GM03348 (cell line): Measurements from ENCODE around the gene SACM1L.
"Not testable (repeated sequence)": the region's sequence is repeated elsewhere in the genome, so short reads cannot be mapped to it uniquely, and the experiment has no call there.

Experiments
- DNase-seq: peaks from one replicate; pipeline ENCODE4 v3.0.0; 2012; ENCODE audit warnings: low spot score

Gene SACM1L

DNA sequence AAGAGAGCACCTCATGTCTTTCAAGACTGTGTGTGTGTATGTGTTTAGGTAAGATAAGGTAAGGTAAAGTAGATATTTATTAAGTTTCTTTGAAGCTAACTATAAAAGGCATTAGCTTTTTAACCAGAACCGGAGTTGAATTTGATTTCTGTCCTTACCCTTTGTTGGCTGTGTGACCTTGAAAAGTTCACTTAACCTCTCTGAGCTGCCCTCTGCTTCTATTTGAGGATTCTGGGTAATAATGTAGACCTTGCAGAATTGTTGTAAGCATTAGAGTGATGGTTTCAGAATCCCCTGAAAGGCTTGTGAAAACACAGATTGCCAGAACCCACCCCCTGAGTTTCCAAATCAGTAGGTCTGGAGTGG lies 21.6 kb upstream of the SACM1L start:
- DNase-seq = no peak

DNA sequence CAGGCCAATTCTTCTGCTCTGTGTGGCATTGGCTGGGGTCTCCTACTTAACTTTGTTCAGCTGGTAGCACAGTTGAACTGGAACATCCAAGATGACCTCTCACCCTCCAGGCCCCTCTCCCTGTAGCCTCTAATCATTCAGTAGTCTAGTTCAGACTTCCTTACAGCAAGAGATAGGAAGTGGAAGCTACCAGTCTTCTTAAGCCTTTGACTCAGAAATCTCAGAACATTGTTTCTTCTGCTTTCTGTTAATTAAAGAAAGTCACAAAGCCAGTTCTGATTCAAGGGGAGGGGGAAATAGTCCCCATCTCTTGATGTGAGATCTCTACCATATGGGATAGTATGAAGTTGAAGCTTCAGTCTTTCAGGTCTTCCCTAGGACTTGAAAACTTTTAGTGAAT lies 18.8 kb upstream of the SACM1L start:
- DNase-seq = no peak

DNA sequence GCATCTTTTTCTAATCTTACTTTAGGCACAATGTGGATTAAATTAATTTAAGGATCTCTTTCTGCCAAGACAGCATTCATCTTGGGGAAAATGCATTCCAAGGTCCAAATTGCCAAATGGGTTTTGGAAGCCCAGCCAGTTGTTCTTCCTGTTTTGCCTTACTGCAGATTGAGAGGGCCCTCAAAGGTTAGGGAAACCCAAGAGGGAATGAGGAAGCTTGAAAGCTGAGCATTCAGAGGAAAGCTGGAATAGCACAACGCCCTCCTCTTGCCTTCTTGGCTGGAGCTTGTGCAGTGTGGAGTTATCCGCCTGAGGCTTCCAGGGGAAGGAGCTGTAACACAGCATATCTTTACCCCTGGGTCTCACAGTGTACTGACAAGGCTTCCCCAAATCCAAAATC lies 18.2 kb upstream of the SACM1L start:
- DNase-seq = peak; percentile 81

DNA sequence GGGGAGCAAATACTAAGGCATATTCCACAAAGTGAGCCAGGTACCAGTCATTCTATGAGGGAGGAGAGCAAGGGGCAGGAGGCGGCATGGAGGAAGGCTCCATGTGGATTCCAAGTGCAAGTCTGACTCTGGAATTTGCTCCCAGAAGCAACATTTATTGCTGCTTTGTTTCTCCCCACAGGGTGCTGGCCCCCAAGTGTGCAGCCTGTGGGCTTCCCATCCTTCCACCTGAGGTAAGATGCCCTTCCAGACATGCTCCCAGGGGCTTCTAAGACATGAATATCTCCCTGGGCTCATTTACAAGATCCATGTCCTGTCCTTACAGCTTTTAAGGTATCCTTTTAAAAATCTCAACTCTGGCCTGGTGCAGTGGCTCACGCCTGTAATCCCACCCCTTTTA lies 15.9 kb upstream of the SACM1L start:
- no peak for DNase-seq

DNA sequence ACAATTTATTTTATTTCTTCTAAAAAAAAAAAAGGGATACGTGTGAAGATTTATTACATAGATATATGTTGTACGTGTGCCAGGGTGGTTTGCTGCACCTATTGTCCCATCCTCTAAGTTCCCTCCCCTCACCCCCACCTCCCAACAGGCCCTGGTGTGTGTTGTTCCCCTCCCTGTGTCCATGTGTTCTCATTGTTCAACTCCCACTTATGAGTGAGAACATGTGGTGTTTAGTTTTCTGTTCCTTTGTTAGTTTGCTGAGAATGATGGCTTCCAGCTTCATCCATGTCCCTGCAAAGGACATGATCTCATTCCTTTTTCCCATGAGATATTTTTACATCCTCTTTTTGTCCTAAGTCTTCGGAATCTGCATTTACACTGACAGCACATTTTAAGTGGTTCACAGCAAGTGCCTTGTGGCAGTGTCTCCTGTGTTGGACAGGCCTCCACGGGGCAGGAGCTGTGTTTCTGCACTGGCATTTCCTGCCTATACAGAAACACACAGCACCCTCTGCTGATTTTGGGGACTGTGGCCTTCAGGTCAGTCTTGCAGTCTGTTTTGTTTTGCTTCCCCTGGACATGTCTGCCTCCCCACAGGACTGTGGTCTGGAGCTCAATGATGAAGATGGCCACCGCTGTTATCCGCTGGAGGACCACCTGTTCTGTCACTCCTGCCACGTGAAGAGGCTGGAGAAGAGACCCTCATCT lies 12.7 kb upstream of the SACM1L start:
- DNase-seq = no peak

DNA sequence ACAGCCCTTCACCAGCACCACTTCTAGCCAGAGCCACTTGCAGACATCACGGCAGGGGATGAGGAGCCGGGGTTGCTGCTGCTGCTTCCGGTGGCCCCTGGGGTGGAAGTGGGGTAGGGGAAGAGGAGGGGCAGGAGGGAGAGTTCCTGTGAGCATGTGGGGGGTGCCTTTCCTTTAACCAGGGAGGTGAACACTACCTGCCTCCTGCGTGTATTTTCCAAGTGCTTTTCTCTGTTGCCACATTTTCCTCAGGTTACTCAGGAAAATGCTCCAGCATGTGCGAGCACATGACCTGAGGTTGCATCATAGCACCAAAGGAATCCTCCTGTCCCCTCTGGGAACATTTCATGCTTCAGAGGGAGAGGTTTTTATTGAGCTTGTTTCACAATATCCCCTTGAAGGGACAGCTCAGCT lies 12.2 kb upstream of the SACM1L start:
- DNase-seq = peak; percentile 71

DNA sequence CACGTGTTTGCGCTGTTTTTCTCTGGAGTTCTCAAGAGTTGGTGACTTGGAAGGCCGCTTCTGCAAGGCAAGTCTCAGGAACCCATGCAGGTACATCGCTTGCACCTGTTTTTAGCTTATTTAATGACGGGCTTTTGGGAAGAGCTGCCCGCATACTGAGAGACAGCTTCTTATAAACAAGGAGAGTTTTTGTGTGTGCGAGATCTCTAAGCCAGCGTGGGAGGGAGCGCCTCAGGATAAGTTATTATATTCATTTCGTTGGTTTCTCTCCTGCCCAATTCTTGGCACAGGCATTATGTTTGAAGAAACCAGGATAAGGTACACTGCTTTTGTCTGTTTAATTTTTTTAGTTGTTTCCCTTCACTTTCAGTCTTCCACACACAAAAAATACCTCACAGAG lies 11.4 kb upstream of the SACM1L start:
- no peak for DNase-seq

DNA sequence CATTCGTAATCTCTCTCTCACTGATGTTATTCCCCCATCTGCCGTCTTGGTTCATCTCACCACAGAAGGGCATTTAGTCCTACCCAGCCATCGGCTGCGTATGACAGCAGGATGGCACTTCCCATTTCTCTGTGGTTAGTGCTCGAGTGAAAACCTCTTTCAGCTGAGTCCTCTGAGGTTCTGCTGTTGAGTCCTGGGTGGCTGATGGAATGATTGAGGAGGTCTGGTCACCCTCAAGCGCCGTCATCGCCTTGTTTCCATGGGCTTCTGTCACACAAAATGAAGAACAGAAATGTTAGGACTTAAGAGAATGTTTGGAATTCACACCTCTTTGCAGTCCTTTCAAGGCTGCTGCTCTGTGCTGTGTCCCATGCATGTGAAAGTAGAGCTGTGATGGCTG lies 9.4 kb upstream of the SACM1L start:
- DNase-seq = no peak

DNA sequence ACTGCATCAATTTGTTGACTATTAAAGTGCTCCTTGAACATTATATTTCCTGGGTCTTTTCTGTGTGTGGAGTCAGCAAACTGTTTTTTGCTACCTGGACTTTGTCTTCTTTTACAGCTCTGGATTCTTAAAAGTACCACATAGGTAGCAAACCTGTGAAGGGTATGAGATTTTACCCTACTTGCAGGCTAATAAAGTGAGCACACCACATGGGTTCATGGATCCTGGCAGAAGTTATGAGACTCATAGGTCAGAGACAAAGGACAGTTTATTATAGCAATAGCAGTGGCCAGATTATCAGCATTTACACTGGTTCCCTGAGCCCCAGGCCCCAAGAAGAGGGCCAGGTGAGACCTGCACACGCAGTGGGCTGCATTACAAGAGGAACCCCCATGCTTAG lies 8.0 kb upstream of the SACM1L start:
- DNase-seq = no peak

DNA sequence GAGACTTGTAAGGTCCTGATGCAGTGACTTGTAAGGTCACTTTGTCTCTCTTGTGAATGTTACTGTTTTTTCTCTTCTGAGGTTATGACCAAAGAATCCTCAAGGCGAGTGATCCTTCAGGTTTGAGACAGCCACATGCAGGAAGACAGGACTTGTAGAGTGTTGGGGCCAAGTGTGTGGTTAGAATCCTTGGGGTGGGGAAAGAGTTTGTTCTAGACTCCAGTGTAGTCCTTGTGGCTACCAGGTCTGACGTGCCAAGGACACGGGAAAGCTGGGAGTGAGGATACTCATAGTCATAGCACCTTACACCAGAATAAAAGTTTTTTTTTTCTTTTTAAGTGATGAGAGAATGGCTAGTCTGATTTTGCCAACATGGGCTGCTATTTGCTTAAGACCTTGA lies 7.3 kb upstream of the SACM1L start:
- DNase-seq = no peak

DNA sequence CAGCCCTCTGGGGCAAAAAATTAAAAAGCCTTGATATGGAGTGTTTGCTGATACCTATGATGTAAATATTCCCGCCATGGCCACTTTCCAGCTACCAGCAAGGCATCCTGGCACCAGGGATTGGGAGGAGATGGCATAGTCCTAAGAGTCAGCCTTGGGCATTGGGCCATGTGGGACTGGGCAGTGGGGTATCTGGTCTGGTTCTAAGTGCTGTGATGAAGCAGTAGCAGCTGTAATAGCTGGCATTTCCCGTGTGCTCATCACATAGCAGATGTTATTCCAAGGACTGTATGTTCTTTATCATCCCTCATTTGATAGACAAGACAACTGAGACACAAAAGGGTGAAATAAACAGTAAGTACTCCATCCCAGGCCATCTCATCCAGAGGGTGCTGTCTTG lies 6.9 kb upstream of the SACM1L start:
- no peak for DNase-seq

DNA sequence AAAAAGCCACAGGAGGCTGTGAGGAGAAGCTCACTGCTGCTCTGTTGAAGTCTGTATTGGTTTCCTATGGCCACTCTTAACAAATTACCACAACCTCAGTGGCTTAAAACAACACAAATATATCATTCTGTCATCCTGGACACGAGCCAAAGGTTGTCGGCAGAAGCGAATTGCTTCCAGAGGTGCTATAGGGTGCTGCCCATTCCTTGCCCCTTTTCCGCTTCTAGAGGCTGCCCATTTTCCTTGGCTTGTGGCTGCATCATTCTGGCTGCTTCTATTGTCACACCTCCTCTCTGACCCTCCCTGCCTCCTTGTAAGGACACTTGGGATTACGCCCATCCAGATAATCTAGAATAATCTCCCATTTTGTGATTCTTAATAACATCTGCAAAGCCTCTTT lies 6.4 kb upstream of the SACM1L start:
- DNase-seq = no peak

DNA sequence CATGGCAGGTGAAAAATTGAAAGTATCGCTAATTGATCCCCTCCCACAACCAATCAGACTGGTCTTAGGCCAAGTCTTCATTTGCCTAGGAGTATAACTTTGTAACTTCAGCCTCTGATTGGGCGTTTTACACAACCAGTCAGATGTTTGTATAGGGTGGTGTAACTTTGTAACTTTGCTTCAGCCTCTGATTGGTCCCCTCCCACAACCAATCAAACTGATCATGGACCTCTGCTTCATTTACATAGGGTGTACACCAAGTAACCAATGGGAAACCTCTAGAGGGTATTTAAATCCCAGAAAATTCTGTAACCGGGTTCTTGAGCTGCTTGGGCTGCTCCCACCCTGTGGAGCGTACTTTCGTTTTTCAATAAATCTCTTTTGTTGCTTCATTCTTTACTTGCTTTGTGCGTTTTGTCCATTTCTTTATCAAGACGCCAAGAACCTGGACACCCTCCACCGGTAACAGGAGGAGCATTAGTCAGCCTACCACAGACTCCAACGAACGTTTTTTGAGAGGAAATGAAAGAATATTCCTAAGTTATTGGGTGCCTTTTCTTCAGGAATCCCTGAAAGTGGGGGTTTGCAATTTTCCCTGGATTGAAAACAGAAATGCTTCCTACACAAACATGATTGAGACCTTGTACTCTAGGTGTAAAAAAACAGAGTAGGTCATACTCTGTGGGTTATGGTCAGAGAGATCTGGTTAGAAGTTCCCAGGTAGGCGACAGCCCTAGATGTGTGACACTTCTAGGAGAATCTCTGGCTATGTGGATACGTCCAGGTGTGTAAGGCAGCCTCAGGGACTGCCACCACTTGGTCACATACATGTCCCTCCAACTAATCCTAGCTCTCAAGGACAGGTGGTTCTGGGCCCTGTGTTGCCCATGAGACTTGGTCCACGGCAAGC lies 5.5 kb upstream of the SACM1L start:
- DNase-seq = no peak

DNA sequence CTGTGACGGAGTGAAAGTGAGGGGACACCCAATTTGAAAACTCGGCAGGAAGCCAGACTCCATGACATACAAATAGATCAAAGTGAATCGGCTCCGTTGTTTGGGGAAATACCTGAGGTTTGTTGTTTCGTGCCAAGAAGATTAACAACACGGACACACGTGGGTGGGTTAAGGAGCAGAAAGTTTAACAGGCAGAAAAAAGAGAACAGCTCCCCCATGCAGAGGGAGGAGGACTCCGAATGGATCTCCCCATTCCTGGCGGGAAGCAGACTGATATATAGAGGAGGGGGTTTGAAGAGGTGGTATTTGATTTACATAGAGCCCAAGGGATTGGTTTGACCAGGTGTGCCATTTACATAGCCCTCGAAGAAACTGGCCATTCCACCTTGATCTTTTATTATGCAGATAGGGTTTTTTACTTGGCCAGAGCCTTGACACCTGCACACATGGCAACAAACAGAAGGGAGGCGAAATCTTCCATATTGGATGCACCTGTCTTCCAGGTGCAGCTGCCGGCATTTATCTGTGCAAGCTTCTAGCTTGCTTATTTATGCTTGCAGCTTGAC lies 4.8 kb upstream of the SACM1L start:
- DNase-seq = no peak

DNA sequence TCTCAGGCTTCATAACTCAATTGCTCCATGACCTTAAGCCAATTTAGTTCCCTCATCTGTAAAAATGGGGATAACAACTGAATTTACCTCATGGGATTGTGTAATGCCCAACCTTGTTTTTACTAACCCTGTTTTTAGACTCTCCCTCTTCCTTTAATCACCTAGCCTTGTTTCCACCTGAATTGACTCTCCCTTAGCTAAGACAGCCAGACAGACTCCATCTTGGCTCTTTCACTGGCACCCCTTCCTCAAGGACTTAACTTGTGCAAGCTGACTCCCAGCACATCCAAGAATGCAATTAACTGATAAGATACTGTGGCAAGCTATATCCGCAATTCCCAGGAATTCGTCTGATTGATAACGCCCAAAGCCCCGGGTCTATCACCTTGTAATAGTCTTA lies 3.5 kb upstream of the SACM1L start:
- not testable (repeated sequence) for DNase-seq

DNA sequence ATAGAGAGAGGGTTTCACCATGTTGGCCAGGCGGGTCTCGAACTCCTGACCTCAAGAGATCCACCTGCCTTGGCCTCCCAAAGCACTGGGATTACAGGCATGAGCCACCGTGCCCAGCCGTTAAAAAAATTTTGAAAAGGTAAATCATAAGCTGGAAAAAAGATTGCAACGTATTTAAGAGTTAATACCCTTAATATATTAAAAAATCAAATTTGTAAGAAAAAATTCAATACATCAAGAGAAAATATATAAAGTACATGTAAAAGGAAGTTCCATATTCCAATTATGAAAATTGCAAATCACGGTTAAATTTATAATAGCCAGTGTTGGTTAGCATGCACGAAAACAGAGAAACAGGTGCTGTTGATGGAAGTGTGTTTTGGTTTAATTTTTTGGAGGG lies 2.3 kb upstream of the SACM1L start:
- DNase-seq = no peak

DNA sequence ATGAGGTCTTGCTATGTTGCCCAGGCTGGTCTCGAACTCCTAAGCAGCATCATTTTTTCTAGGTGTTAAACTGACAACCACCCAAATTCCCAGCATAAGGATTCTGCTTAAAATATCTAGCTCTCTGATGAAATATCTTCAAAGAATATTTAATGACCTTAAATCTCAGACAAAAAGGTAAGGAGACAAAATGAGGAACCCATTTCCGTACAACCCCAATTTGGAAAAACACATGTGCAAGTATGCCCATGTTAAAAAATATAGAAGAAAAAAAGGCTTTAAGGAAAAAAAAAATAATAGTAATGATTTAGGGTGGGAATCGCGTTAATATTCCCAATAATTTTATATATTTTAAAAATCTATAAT lies 1.4 kb upstream of the SACM1L start:
- no peak for DNase-seq

DNA sequence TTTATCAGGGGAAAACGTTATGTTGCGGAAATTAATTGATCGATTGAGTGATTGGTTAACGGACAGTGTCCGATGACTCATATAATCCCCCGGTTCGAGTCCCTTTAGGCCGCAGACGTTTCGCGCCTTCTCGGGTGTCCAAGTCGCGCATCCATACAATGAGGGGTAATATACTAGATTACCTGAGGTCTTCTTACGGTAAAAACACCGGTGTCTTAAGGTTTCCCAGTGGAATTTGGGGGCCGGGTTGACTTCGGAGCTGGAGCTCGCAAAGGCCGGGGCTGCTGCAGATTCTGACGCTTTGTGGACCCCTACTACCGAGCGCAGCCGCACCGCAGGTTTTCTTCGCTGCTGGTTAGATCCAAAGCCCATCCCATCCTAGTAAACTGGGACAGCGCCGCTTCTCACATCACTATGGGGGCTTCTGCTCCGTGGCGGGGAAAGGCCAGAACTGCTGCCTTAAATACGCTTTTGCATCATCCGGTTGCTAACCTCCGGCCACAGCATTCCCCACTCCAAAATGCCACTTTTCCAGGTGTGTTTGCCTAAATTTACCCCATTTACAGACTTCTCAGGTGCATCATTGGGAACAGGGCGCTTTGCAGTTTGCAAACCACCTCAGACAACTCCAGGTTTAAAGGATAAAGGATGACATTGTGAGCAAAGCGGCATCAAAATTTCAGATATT lies 858 bp upstream of the SACM1L start:
- DNase-seq = no peak

DNA sequence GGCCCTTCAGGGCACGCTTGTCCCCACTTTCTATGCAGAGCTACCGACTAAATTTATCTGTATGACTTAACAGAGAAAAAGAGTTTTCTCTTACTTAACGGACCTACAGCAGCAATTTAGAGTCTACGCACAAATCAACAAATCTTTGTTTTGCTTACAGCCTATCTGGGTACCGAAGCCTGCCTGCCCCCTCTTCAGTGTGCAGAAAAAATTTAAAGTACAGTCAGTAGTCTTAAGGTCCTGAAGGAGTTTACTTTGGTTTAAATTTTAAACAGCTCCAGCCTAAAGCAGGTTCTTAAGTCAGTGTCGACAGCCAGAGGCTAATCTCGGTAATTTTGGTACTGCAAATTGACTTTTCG lies 570 bp downstream of the SACM1L start:
- DNase-seq = no peak

DNA sequence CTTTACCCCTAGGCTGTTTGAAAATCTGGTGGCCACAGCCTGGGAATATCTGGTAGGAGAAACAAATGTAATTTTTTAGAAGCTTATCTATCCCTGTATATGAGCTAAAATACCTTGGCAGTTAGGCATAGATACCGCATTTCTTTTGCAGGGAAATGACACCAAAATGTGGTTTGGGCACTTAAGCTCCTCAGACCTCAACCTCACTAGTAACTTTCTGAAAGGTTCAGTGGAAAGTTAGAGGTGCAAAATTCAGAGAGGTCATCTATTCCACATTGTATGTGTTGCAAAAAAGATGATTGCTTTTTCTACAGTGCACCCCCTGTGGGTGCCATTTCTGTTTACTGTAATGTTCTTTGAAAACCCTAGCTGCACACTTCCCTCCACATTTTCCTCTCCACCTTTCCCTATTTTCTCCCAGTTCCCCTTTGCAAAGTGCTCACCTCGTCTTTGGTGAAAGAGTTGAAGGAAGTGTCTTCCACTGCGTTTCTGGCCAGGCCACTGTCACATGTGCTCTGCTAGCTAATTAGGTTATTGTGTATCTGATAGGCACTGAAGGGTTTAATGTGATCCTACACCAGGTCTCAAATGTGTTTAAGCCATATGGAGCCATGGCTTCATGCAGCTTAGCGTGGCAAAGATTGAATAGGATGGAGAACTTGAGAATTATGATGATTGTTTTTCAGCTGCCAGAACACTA lies 1.3 kb downstream of the SACM1L start:
- no peak for DNase-seq

DNA sequence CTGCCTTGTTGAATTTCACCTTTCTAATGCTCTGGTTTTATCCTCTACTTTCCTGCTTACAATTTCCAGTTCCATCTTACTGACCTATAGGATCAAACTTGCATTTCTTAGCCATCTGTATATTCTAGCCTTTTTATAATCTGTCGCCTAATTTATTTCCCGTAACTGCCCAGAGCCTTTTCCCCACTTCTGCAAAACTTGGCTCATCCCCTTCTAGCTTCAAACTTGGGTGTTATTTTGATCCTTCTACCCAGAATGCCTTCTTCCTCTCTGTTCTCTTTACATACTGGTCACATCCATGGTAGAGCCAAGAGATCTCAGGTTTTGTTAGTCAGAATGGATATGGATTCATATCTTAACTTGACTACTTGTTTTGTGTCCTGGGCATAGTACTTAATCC lies 2.6 kb downstream of the SACM1L start:
- DNase-seq = no peak

DNA sequence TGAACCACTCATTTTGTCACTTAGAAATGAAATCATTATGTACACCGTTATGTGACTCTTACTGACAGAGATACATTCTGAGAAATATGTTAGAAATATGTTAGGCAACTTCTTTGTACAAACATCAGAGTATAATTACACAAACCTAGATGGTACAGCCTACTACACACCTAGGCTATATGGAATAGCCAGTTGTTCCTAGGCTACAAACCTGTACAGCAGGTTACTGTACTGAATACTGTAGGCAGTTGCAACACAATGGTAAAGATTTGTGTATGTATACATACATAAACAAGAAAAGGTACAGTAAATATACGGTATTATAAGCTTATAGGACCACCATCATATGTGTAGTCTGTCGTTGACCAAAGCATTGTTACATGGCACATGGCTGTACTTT lies 3.7 kb downstream of the SACM1L start:
- no peak for DNase-seq
